Lung (tissue), 12 donors: Measurements from ENCODE around the gene AFP. TPM values are rescaled to one million over a fixed set of nuclear protein-coding genes. Genes with fewer than 3 reads are reported as not detected.

Source experiments
- ATAC-seq: fragments of 200-7000 bp; cut with Tn5 transposase; one replicate; pipeline ENCODE4 v1.9.1; 2020; ENCODE audit warnings: moderate number of reproducible peaks; ENCODE audit not compliant: insufficient read depth, low FRiP score
- DNase-seq, 3 donors: peaks; one replicate each; pipeline ENCODE4 v3.0.0-alpha.2; 2013 to 2017
- H3K27ac ChIP-seq, 2 donors: one replicate each; pipeline ENCODE4 v1.5.1; 2013; ENCODE audit warnings: mild to moderate bottlenecking in 2 of 2, moderate library complexity in 2 of 2, control low read depth in 1 of 2, inconsistent platforms in 1 of 2, low read depth in 1 of 2, low read length in 1 of 2
- H3K27me3 ChIP-seq, 3 donors: one replicate each; pipeline ENCODE4 v1.5.1; 2013; ENCODE audit warnings: low read length in 2 of 3; ENCODE audit not compliant: control insufficient read depth in 3 of 3, insufficient read depth in 3 of 3
- H3K36me3 ChIP-seq, 4 donors: one replicate each; pipeline ENCODE4 v1.5.1; 2013; ENCODE audit warnings: low read length in 4 of 4, mild to moderate bottlenecking in 1 of 4, moderate library complexity in 1 of 4; ENCODE audit not compliant: control insufficient read depth in 4 of 4, insufficient read depth in 4 of 4
- H3K4me1 ChIP-seq, 5 donors: one replicate each; pipeline ENCODE4 v1.5.1; 2013; ENCODE audit warnings: low read length in 5 of 5, mild to moderate bottlenecking in 2 of 5, moderate library complexity in 1 of 5; ENCODE audit not compliant: control insufficient read depth in 5 of 5, insufficient read depth in 5 of 5
- H3K4me3 ChIP-seq: one replicate; pipeline ENCODE4 v1.5.1; 2013; ENCODE audit warnings: mild to moderate bottlenecking, control low read depth, moderate library complexity
- H3K9ac ChIP-seq, 2 donors: one replicate each; pipeline ENCODE4 v1.5.1; 2013; ENCODE audit warnings: low read length in 2 of 2, control low read depth in 1 of 2; ENCODE audit not compliant: insufficient read depth in 1 of 2
- H3K9me3 ChIP-seq, 4 donors: one replicate each; pipeline ENCODE4 v1.5.1; 2013; ENCODE audit warnings: low read length in 3 of 4, mild to moderate bottlenecking in 1 of 4, moderate library complexity in 1 of 4; ENCODE audit not compliant: control insufficient read depth in 4 of 4, insufficient read depth in 3 of 4
- CTCF ChIP-seq: IDR thresholded peaks from 2 replicates; pipeline ENCODE4 v1.5.1; 2012; ENCODE audit warnings: mild to moderate bottlenecking; ENCODE audit errors: control extremely low read depth, extremely low read depth
- WGBS, 2 donors: extraction: QIAGEN DNeasy Blood & Tissue Kit; methylation state at CpG; one replicate each; pipeline ENCODE4 v1.1.7; 2013; 5-methylcytosine and 5-hydroxymethylcytosine counted together
- polyA plus RNA-seq, 2 donors: library from polyadenylated mRNA; stranded (reverse); fragments of 200-250 nt; gene quantifications; one replicate each; pipeline ENCODE4 v1.2.1, GENCODE V29; 2013
- total RNA-seq, 2 donors: library from RNA; depleted of rRNA in 1 of 2; stranded (reverse); fragments of >200 nt in 1 of 2; gene quantifications; one replicate each; pipeline ENCODE4 v1.2.1, GENCODE V29; 2014 to 2021
- donor health status: control.
- donor health status: control.
- donor health status: Bipolar disorder and iron deficiency.
- donor health status: healthy.
- donor health status: DM: yes; HTN: yes; CAD: no.

Gene AFP
- total and polyA plus RNA-seq, 4 donors: 0.11 to 1.3 TPM; not detected in 2

- Histone ChIP-seq H3K27me3 (no peaks in the 10 kb centered on the region), H3K36me3 (no peaks in the 10 kb centered on the region), H3K4me3 (no peak overlapping the region), H3K9me3 (no peaks in the 10 kb centered on the region), H3K9ac (no peak overlapping the region), H3K27ac (no peak overlapping the region), H3K4me1 (no peaks in the 10 kb centered on the region)
- ATAC-seq (no peak), DNase-seq (no peak)
- 86 to 94% methylated on average over 5 of the region's 5 CpGs for WGBS, 2 donors
- no peak for TF ChIP-seq CTCF
Measured at GRCh38 chr4:73396993-73397972, 38.7 kb upstream of the AFP start.

GRCh38 chr4:73401412-73401811, 34.6 kb upstream of the AFP start:
- no peaks in the 10 kb centered on the region for H3K4me1 ChIP-seq
- no peak overlapping the region for H3K27ac ChIP-seq
- 57 to 73% methylated on average over 2 of the region's 2 CpGs for WGBS, 2 donors
- ATAC-seq (no peak), DNase-seq (no peak)
- H3K9me3 ChIP-seq: no peaks in the 10 kb centered on the region
- H3K27me3 ChIP-seq: no peaks in the 10 kb centered on the region
- H3K9ac ChIP-seq: no peak overlapping the region
- TF ChIP-seq CTCF: no peak
- H3K36me3 ChIP-seq: no peaks in the 10 kb centered on the region
- H3K4me3 ChIP-seq: no peak overlapping the region

- WGBS, 2 donors: 81 to 91% methylated on average over 7 of the region's 7 CpGs
- Histone ChIP-seq H3K4me1 (no peaks in the 10 kb centered on the region), H3K9me3 (no peaks in the 10 kb centered on the region), H3K4me3 (no peak within 1 kb of the TSS), H3K9ac (no peak within 1 kb of the TSS), H3K36me3 (no peaks in the 10 kb centered on the region), H3K27me3 (no peaks in the 10 kb centered on the region), H3K27ac (no peak within 1 kb of the TSS)
- no peak for TF ChIP-seq CTCF
- ATAC-seq (no peak), DNase-seq (peak in 2 of 3 donors; percentile 29 to 35)
Measured at GRCh38 chr4:73404042-73404441, 32.0 kb upstream of the AFP start, which contains the start of gene ALB. Gene ALB (plus strand): TSS chr4:73404287. CDS start chr4:73404328, 41 bp downstream.
